SW 1271 (cell line): ENCODE data around the gene TMEM9.

ENCODE experiments used
- DNase-seq, 2 experiments: peaks; one replicate each; lab custom pipeline; 2025; lab: John Stamatoyannopoulos, UW

Gene TMEM9

GRCh38 chr1:201126832-201127754 is 27.2 kb downstream of the TMEM9 start, which contains the start of gene ASCL5:
Gene ASCL5, minus strand, starts transcription at chr1:201127184. Its CDS starts 11,812 bp downstream, at chr1:201115372.
- DNase-seq: no peak

DNA sequence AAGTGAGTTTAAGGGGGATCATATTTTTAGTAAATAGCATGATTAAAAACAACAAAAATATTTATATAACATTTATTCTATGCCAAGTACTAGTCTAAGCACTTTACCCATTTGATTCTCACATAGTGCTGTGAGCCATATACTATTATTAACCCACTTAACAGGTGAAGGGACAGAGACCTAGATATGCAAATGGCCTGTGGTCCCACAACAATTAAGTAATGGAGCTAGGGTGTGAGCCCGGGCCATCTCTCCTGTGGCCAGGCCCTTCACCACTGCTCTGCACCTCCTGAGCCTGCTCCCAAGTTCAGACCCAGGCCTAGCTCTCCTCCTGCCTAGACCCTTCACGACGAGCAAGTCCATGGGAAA is 27.8 kb downstream of the TMEM9 start:
- no peak for DNase-seq

DNA sequence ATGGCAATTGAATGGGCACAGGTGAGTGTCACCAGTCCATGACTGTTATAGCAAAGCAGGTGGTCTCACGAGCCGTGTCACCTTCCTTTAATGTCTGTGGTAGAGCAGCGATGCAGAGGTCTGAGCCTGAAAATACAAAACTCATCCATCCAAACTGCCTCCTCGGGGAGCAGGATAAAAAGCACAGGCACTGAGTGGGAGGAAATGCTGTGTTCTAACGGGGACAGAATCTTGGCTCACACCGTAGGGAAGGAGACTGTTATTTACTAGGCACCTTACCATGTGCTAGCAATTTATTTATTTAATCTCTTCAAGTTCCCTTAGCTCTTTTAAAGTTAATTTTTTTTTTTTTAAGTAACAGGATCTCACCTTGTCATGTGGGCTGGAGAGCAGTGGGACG is 28.5 kb downstream of the TMEM9 start:
- no peak for DNase-seq

DNA sequence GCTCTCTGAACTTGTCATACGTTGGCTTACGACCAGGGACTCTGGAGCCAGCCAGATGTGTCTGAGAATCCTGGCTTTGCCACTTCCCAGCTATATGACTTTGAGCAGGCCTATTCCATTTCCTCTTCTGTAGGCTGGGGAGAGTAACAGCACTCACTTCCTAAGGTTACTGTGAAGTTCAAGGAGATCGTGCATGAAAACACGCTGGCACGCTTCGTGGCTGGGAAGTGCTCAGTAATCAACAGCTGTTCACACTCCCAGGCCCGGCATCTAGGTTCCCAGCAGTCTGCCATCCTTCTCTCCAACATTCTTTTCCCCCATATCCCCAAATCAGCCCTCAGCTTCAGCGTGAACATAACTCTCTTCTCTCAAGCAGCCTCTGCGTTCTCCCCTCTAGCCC is 29.3 kb downstream of the TMEM9 start:
- DNase-seq: no peak

DNA sequence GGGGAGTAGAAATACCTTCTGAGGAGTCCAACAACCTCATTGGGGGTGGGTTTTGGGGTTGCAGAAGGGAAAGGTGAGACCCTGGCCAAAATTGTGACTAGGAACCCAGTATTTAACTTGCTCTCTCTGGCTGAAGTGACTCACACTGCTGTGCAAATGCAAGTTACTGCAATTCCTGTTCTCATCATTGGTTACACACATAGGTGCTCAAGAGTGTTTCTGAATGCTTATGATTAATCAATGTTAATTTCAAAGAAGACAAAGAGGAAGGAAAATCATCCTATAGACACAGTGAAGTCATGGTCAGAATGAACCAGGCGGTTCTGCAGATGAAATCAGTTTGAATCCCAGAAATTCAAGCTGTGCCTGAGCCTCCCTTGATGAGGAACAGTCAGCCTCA is 30.4 kb downstream of the TMEM9 start:
- no peak for DNase-seq

DNA sequence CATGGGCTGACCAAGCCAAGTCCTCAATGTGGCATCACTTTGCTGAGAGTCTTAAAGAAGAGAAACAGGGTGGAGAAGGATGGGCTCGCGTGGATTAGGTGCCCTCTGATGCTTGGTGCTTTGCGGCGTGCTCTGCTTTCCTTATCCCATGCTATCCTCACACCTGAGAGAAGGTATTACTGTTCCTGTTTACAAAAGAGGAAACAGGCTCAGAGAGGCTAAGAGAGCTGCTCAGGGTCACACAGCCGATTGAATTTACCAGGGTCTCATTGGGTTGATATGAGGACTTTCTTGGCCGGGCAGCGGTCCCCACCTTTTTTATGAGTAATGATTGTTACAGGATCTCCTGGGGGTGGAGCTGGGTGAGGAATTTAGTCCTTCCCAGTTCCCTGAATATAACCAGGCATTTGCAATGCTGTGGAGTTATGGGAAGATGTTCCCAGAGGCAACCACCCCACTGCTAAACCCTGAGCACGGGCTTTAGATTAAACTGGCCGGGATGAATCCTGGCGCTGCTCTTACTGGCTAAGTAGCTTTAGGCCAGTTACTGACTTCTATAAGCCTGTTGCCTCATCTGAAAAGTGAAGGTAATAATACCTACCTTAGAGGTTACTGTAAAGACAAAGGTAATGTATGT is 31.8 kb downstream of the TMEM9 start:
- no peak for DNase-seq

DNA sequence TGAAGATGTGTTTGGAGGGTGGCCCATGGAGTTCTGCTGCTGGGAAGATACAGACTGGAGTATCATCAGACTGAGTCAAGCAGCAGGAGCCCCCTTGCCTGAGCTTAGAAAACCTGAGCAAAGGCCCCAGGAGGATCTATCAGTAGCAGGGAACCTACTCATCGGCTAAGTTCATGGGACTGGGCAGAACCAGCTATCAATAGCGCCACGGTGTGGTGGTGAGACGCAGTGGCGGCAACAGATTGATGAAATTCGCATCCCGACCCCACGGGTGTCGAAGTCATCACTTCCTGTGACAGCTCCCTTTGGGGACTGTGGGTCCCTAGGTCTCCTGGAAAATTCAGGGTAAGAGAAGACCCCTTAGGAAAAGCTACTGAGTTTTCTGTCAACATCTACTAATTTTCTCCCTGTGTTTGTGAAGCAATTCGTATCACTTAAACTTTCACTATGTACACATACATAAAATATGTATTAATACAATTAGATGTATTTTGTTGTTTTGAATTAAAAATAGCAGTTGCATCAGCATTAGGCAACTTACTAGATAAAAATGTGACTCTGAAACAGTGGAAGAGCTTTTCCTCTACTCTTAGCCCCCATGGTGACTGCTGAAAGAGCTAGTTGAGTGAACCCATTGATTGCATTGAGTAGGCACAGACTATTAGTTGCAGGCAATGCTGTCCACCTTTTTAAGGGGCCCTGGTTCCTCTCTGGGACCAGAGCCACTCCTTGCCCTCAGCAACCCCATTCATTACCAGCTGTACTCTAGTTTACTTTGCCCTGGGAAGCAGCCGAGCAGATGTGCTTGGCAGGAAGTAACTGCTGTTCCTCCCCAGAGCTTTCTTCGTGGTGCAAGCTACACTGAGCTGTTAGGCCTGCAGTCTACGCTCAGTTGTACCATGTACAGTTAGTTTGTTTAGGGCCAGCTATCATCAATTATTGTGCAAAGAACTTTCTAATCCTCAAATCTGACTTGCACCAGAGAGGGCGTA is 34.8 kb downstream of the TMEM9 start:
- DNase-seq: peak in 1 of 2 experiments; percentile 14

DNA sequence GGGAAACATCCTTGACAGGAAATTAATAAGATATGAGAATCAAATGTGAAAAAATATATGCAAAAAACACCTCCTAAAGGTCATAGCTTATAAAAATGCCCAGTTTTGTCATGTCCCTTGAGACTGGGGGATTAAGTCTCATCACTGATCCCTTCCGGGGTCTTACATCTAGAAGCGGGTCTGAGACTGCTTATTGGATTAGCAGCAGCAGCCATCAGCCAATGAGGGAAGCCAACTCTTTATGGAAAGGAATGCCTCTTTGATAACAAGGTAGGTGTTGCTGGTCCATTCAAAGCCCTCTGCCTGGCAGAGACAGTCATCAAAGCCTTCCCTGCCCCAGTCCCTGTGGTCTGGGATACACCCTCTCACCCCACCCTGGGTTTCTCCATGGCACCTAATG is 38.2 kb downstream of the TMEM9 start:
- no peak for DNase-seq

DNA sequence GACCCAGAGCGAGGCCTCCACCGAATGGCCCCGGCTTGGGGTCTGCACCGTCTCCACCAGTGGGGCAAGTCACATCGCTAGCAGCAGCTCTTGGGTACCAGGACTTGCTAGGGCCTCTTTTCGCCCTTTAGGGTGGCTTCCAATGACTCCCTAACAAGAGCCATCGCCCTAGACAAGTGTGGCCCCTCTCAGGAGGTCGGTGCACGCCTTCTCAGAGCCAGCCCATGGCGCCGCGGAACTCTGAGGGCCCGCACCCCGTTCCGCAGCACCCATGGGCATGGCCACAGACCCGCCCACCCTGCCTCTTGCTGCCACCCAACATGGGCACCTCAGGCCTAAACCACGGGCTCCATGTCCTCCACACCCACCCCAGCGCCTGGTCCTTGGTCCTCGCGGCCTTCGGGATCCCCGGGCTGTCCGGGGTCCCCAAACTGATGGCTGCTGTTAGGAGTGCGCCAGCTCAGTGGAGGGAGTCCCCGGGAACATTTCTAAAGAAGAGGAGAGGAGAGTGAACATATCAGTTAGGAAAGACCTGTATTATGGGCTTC is 38.8 kb downstream of the TMEM9 start:
- no peak for DNase-seq

GRCh38 chr1:201114245-201115131 is 39.8 kb downstream of the TMEM9 start:
- peak; percentile 67 to 72 for DNase-seq

- no peak for DNase-seq
Measured at GRCh38 chr1:201113451-201114244, 40.6 kb downstream of the TMEM9 start.

DNA sequence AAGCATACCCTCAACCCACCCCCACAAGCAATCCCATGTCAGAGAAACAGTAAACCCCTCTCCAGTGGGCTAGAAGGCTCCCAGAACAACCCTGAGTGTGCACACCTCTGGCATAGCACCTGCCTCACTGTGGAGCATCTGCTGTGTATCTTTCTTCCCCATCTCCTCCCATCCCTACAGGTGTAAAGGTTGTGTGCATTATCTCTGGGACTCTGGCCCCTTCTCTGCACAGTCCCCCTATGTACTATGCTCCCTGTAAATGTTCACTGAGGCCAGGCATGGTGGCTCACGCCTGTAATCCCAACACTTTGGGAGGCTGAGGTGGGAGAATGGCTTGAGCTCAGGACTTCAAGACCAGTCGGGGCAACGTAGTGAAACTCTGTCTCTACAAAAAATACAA is 41.3 kb downstream of the TMEM9 start:
- DNase-seq: no peak

- DNase-seq: no peak
Measured at GRCh38 chr1:201112173-201112731, 42.0 kb downstream of the TMEM9 start, which contains the start of gene CACNA1S. Gene CACNA1S, minus strand, starts transcription at chr1:201112426. Its CDS starts 87 bp downstream, at chr1:201112339.

DNA sequence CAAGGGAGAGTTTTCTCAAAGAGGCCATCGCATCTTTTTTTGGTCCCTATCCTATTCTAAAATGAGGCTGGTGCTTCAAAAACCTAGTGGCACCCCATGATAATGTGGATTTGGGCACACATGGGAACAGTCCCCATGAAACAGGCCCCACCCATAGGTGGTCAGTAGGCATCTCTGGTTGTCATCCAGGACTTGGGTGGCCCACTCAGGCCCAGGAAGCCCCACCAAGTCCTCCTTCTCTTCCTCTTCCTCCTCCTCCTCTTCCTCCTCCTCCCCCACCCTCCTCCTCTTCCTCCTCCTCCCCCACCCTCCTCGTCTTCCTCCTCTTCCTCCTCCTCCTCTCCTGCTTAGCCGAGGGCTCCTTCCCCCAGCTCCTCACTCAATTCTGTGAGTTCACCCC is 42.6 kb downstream of the TMEM9 start:
- no peak for DNase-seq

DNA sequence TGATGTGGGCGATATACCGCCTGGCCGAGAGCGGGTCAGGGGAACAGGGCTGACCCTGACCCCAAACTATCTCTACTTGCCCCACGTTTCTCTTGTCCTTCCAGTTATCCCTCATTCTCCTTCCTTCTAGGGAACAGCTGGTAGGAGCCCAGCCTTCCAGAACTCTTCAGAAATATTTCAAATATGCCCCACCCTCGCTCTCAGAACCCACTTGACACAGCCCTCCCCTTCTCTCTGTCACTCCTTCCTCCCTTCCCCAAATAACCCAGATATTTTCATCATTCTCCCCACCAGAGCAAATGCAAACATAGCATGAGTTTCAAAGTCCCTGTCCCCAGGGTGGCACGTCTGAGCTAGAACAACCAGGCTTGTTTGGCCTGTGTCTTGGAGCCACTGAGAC is 43.1 kb downstream of the TMEM9 start:
- DNase-seq: no peak

- DNase-seq: no peak
Measured at GRCh38 chr1:201110616-201111015, 43.7 kb downstream of the TMEM9 start.

- DNase-seq: no peak
Measured at GRCh38 chr1:201110138-201110537, 44.1 kb downstream of the TMEM9 start.

GRCh38 chr1:201109651-201110050 is 44.6 kb downstream of the TMEM9 start:
- DNase-seq: no peak

- DNase-seq: no peak
Measured at GRCh38 chr1:201108614-201109013, 45.7 kb downstream of the TMEM9 start.

DNA sequence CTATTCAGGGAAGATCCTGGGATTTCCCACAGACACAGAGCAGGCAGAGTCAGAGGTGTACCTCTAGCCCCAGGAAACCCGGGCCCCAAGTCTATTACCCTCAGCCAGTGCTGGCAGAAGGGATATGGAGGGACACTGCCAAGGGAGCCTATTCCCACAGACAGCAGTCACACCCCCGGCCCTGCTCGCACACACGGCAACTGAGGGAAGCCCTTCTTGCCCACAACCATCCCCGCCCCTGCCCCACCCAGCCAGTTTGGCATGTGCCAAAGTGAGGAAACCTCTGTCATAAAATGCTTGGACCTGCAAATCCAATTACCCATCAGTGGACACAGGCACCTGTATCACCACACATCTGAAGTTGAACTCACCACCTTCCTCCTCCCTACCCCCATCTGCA is 48.6 kb downstream of the TMEM9 start:
- no peak for DNase-seq
